ENCODE data around the gene NAV3. TPM values are rescaled to one million over a fixed set of nuclear protein-coding genes. Genes with fewer than 3 reads are reported as not detected.
A peak's percentile ranks its signal among the peaks of the same experiment; 100 is the strongest.

The NAV3 gene
- total and polyA plus RNA-seq, 4 donors: 1.6 to 12.5 (median 5.6) TPM

GRCh38 chr12:78199926-78200325 is 369.2 kb downstream of the NAV3 start:
- 70 to 95% methylated on average over 1 of the region's 1 CpG for WGBS, 2 donors
- Histone ChIP-seq H3K36me3 (ENCODE audit: control insufficient read depth in 4 of 4, insufficient read depth in 4 of 4, low read length in 4 of 4) (no peaks in the 10 kb centered on the region), H3K9me3 (ENCODE audit: control insufficient read depth in 4 of 4, insufficient read depth in 3 of 4, low read length in 3 of 4) (no peaks in the 10 kb centered on the region), H3K9ac (ENCODE audit: insufficient read depth in 1 of 2, low read length in 2 of 2) (no peak overlapping the region), H3K4me3 (no peak overlapping the region), H3K27me3 (ENCODE audit: control insufficient read depth in 3 of 3, insufficient read depth in 3 of 3, low read length in 2 of 3) (no peaks in the 10 kb centered on the region), H3K27ac (ENCODE audit: low read depth in 1 of 2, low read length in 1 of 2) (no peak overlapping the region), H3K4me1 (ENCODE audit: control insufficient read depth in 5 of 5, insufficient read depth in 5 of 5, low read length in 5 of 5) (no peaks in the 10 kb centered on the region)
- no peak for TF ChIP-seq CTCF (IDR thresholded peaks at IDR 0.05; ENCODE audit: control extremely low read depth, extremely low read depth)
- DNase-seq (peak in 2 of 3 donors; percentile 28 to 36), ATAC-seq (ENCODE audit: insufficient read depth, low FRiP score) (no peak)

GRCh38 chr12:78204926-78205325 is 374.2 kb downstream of the NAV3 start:
- no peaks in the 10 kb centered on the region for H3K4me1 ChIP-seq (ENCODE audit: control insufficient read depth in 5 of 5, insufficient read depth in 5 of 5, low read length in 5 of 5)
- H3K36me3 ChIP-seq (ENCODE audit: control insufficient read depth in 4 of 4, insufficient read depth in 4 of 4, low read length in 4 of 4): no peaks in the 10 kb centered on the region
- H3K27me3 ChIP-seq (ENCODE audit: control insufficient read depth in 3 of 3, insufficient read depth in 3 of 3, low read length in 2 of 3): no peaks in the 10 kb centered on the region
- H3K9ac ChIP-seq (ENCODE audit: insufficient read depth in 1 of 2, low read length in 2 of 2): no peak overlapping the region
- ATAC-seq (ENCODE audit: insufficient read depth, low FRiP score): no peak
- no peak for TF ChIP-seq CTCF (IDR thresholded peaks at IDR 0.05; ENCODE audit: control extremely low read depth, extremely low read depth)
- no peak overlapping the region for H3K4me3 ChIP-seq
- 74 to 94% methylated on average over 4 of the region's 4 CpGs for WGBS, 2 donors
- H3K27ac ChIP-seq (ENCODE audit: low read depth in 1 of 2, low read length in 1 of 2): no peak overlapping the region
- no peak for DNase-seq
- H3K9me3 ChIP-seq (ENCODE audit: control insufficient read depth in 4 of 4, insufficient read depth in 3 of 4, low read length in 3 of 4): peaks cover 0 to 1% (median 0%) of the 10 kb centered on the region in 4 donors

- 82 to 94% methylated on average over 6 of the region's 6 CpGs for WGBS, 2 donors
- DNase-seq: no peak
- no peak overlapping the region for H3K9ac ChIP-seq (ENCODE audit: insufficient read depth in 1 of 2, low read length in 2 of 2)
- H3K27ac ChIP-seq (ENCODE audit: low read depth in 1 of 2, low read length in 1 of 2): no peak overlapping the region
- H3K9me3 ChIP-seq (ENCODE audit: control insufficient read depth in 4 of 4, insufficient read depth in 3 of 4, low read length in 3 of 4): peaks cover 0 to 1% (median 0%) of the 10 kb centered on the region in 4 donors
- no peak for ATAC-seq (ENCODE audit: insufficient read depth, low FRiP score)
- peaks cover 0 to 5% (median 0%) of the 10 kb centered on the region in 4 donors for H3K36me3 ChIP-seq (ENCODE audit: control insufficient read depth in 4 of 4, insufficient read depth in 4 of 4, low read length in 4 of 4)
- no peak overlapping the region for H3K4me3 ChIP-seq
- no peaks in the 10 kb centered on the region for H3K27me3 ChIP-seq (ENCODE audit: control insufficient read depth in 3 of 3, insufficient read depth in 3 of 3, low read length in 2 of 3)
- no peaks in the 10 kb centered on the region for H3K4me1 ChIP-seq (ENCODE audit: control insufficient read depth in 5 of 5, insufficient read depth in 5 of 5, low read length in 5 of 5)
- no peak for TF ChIP-seq CTCF (IDR thresholded peaks at IDR 0.05; ENCODE audit: control extremely low read depth, extremely low read depth)
Observed at GRCh38 chr12:78208092-78208491, 377.4 kb downstream of the NAV3 start.

All from lung (tissue), 12 donors.